ENCODE measurements around the gene SFTPA2.
"Not testable (repeated sequence)": the region's sequence is repeated elsewhere in the genome, so short reads cannot be mapped to it uniquely, and the experiment has no call there.

The SFTPA2 gene

GRCh38 chr10:79559726-79560125, 481 bp downstream of the SFTPA2 start:
- DNase-seq (ENCODE audit: low read depth in 2 of 2), result no peak

- DNase-seq (ENCODE audit: low read depth in 2 of 2), result not testable (repeated sequence)
Measured at GRCh38 chr10:79556961-79557360, 3.2 kb downstream of the SFTPA2 start.

GRCh38 chr10:79555354-79556309, 4.6 kb downstream of the SFTPA2 start:
- no peak for DNase-seq (ENCODE audit: low read depth in 2 of 2)

GRCh38 chr10:79552143-79552542, 8.1 kb downstream of the SFTPA2 start:
- no peak for DNase-seq (ENCODE audit: low read depth in 2 of 2)

GRCh38 chr10:79547973-79548372, 12.2 kb downstream of the SFTPA2 start:
- DNase-seq (ENCODE audit: low read depth in 2 of 2), result no peak

GRCh38 chr10:79547128-79547527, 13.1 kb downstream of the SFTPA2 start:
- DNase-seq (ENCODE audit: low read depth in 2 of 2), result not testable (repeated sequence)

- not testable (repeated sequence) for DNase-seq (ENCODE audit: low read depth in 2 of 2)
Measured at GRCh38 chr10:79544926-79545659, 15.1 kb downstream of the SFTPA2 start.

- DNase-seq (ENCODE audit: low read depth in 2 of 2), result not testable (repeated sequence)
Measured at GRCh38 chr10:79544408-79544807, 15.8 kb downstream of the SFTPA2 start.

- DNase-seq (ENCODE audit: low read depth in 2 of 2), result no peak
Measured at GRCh38 chr10:79542626-79543025, 17.6 kb downstream of the SFTPA2 start.

GRCh38 chr10:79540930-79541329, 19.3 kb downstream of the SFTPA2 start:
- DNase-seq (ENCODE audit: low read depth in 2 of 2), result not testable (repeated sequence)

- DNase-seq (ENCODE audit: low read depth in 2 of 2), result not testable (repeated sequence)
Measured at GRCh38 chr10:79538311-79538710, 21.9 kb downstream of the SFTPA2 start.

GRCh38 chr10:79533903-79534175, 26.4 kb downstream of the SFTPA2 start:
- DNase-seq (ENCODE audit: low read depth in 2 of 2), result not testable (repeated sequence)

GRCh38 chr10:79533142-79533902, 26.9 kb downstream of the SFTPA2 start:
- not testable (repeated sequence) for DNase-seq (ENCODE audit: low read depth in 2 of 2)

GRCh38 chr10:79528261-79528660, 31.9 kb downstream of the SFTPA2 start:
- not testable (repeated sequence) for DNase-seq (ENCODE audit: low read depth in 2 of 2)

- not testable (repeated sequence) for DNase-seq (ENCODE audit: low read depth in 2 of 2)
Measured at GRCh38 chr10:79525049-79525710, 35.0 kb downstream of the SFTPA2 start.

- DNase-seq (ENCODE audit: low read depth in 2 of 2), result not testable (repeated sequence)
Measured at GRCh38 chr10:79523157-79523853, 36.9 kb downstream of the SFTPA2 start.

GRCh38 chr10:79522464-79522863, 37.7 kb downstream of the SFTPA2 start:
- not testable (repeated sequence) for DNase-seq (ENCODE audit: low read depth in 2 of 2)

- not testable (repeated sequence) for DNase-seq (ENCODE audit: low read depth in 2 of 2)
Measured at GRCh38 chr10:79521751-79522150, 38.5 kb downstream of the SFTPA2 start.

- DNase-seq (ENCODE audit: low read depth in 2 of 2), result not testable (repeated sequence)
Measured at GRCh38 chr10:79517567-79517966, 42.6 kb downstream of the SFTPA2 start.

GRCh38 chr10:79516532-79517205, 43.5 kb downstream of the SFTPA2 start:
- not testable (repeated sequence) for DNase-seq (ENCODE audit: low read depth in 2 of 2)

All from stimulated activated CD8-positive, alpha-beta memory T cell treated with anti-CD3 and anti-CD28 coated beads, Interleukin-2, amount 100 ng/mL, for 48 hours (primary cell).